GM19468 (cell line): ENCODE results near the gene RIPOR1.

Source experiments
- ATAC-seq: cut with Tn5 transposase; IDR thresholded peaks from one replicate; pipeline ENCODE4 v1.9.1; 2021; ENCODE audit warnings: mild to moderate bottlenecking, moderate library complexity, moderate number of reproducible peaks; ENCODE audit not compliant: unreplicated experiment; ENCODE audit errors: extremely low read depth

RIPOR1 gene

GRCh38 chr16:67594956-67595355, 66.3 kb downstream of the RIPOR1 start:
- ATAC-seq = no peak
